ENCODE results near the gene SEMA3E. TPM values are rescaled to one million over a fixed set of nuclear protein-coding genes. Genes with fewer than 3 reads are reported as not detected.
"Not testable (repeated sequence)": the region's sequence is repeated elsewhere in the genome, so short reads cannot be mapped to it uniquely, and the experiment has no call there.

Gene SEMA3E
- polyA plus RNA-seq, 1 experiment = 0.06 TPM

DNA sequence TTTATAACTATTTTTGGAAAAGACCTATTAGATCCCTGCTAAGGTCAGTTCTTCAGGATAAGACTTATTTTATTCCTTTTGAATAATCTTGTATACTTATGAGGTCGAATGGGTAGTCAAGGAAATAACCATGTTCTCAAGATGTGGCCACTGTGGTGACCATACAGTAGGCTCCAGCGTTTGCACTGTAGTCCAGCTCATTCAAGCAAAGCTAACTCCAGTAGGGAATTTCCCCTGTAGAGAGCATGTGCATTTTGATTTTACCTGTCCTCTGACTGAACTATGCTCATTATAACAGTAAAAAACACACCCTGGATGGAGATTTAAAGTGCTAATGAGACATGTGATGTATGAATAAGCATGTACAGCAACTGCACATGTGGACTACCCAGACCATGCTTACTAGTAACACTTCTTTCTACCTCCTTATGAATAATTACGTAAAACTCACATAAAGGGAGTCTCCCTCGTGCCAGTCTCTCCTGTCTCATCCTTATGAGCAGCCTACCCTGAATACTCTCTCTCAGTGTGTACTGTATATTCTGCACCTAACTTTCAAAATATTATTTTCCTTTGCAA, 32.4 kb upstream of the SEMA3E start:
- TF ChIP-seq CTCF (IDR thresholded peaks at IDR 0.05; ENCODE audit: low read depth, low read length) = no peak
- Histone ChIP-seq H3K27ac (ENCODE audit: low read depth, low read length) (no peak overlapping the region), H3K4me3 (ENCODE audit: low read depth, low read length) (no peak overlapping the region), H3K27me3 (ENCODE audit: control insufficient read depth, insufficient read depth, low read length) (no peaks in the 10 kb centered on the region), H3K9me3 (ENCODE audit: control insufficient read depth, insufficient read depth, low read length) (no peaks in the 10 kb centered on the region)
- POLR2A ChIA-PET = no interaction called here
- DNase-seq (ENCODE audit: low read depth, low spot score) = no peak
- CTCF ChIA-PET = no interaction called here

- Histone ChIP-seq H3K4me3 (ENCODE audit: low read depth, low read length) (no peak overlapping the region), H3K27me3 (ENCODE audit: control insufficient read depth, insufficient read depth, low read length) (no peaks in the 10 kb centered on the region), H3K27ac (ENCODE audit: low read depth, low read length) (no peak overlapping the region), H3K9me3 (ENCODE audit: control insufficient read depth, insufficient read depth, low read length) (no peaks in the 10 kb centered on the region; the same call in 1 of the 2 replicates)
- ChIA-PET POLR2A (no interaction called here), CTCF (no interaction called here)
- TF ChIP-seq CTCF (IDR thresholded peaks at IDR 0.05; ENCODE audit: low read depth, low read length) = no peak
- peak; percentile 77 for DNase-seq (ENCODE audit: low read depth, low spot score)
These were observed 28.4 kb upstream of the SEMA3E start for GRCh38 chr7:83677180-83677866.

DNA sequence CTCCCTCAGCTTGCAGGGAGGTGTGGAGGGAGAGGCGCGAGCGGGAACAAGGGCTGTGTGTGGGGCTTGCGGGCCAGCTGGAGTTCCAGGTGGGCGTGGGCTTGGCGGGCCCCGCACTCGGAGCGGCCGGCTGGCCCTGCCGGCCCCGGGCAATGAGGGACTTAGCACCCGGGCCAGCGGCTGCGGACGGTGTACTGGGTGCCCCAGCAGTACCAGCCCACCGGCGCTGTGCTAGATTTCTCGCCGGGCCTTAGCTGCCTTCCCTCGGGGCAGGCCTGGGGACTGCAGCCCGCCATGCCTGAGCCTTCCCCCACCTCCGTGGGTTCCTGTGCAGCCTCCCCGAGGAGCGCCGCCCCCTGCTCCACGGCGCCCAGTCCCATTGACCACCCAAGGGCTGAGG, 24.4 kb upstream of the SEMA3E start:
- POLR2A ChIA-PET; H3K27ac ChIP-seq (ENCODE audit: low read depth, low read length); CTCF ChIA-PET; H3K4me3 ChIP-seq (ENCODE audit: low read depth, low read length); H3K27me3 ChIP-seq (ENCODE audit: control insufficient read depth, insufficient read depth, low read length); H3K9me3 ChIP-seq (ENCODE audit: control insufficient read depth, insufficient read depth, low read length); DNase-seq (ENCODE audit: low read depth, low spot score): not testable (repeated sequence)

GRCh38 chr7:83672157-83672556, 23.2 kb upstream of the SEMA3E start:
- ChIA-PET POLR2A (no interaction called here), CTCF (no interaction called here)
- Histone ChIP-seq H3K27me3 (ENCODE audit: control insufficient read depth, insufficient read depth, low read length) (no peaks in the 10 kb centered on the region), H3K9me3 (ENCODE audit: control insufficient read depth, insufficient read depth, low read length) (no peaks in the 10 kb centered on the region; the same call in 1 of the 2 replicates), H3K27ac (ENCODE audit: low read depth, low read length) (no peak overlapping the region), H3K4me3 (ENCODE audit: low read depth, low read length) (no peak overlapping the region)
- DNase-seq (ENCODE audit: low read depth, low spot score) = no peak
- TF ChIP-seq CTCF (IDR thresholded peaks at IDR 0.05; ENCODE audit: low read depth, low read length) = no peak

DNA sequence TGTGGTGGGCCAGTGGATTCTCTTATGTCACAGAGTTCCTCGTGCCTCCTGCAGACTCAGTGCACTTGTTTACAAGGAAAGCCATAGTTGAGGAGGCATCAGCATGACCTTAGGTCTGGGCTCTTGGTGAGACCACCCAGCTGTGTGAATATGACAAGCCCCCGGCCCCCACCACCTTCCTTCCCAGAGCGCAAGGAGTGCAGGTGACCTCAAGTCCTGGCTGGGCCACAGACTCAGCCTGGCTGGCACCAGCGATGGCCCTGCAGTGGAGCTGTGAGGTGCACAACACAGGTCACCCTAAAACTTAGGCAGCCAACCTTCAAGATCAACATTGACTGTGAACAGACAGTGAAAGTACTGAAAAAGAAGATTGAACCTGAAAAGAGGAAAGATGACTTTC, 14.2 kb upstream of the SEMA3E start:
- TF ChIP-seq CTCF (IDR thresholded peaks at IDR 0.05; ENCODE audit: low read depth, low read length) = no peak
- H3K9me3 ChIP-seq (ENCODE audit: control insufficient read depth, insufficient read depth, low read length) = no peaks in the 10 kb centered on the region
- no peak overlapping the region for H3K4me3 ChIP-seq (ENCODE audit: low read depth, low read length)
- no peak overlapping the region for H3K27ac ChIP-seq (ENCODE audit: low read depth, low read length)
- no peaks in the 10 kb centered on the region for H3K27me3 ChIP-seq (ENCODE audit: control insufficient read depth, insufficient read depth, low read length)
- ChIA-PET POLR2A (no interaction called here), CTCF (no interaction called here)
- DNase-seq (ENCODE audit: low read depth, low spot score) = no peak

Measured in AG04450 (cell line).